ENCODE data around the gene NCMAP.
"Not testable (repeated sequence)": the region's sequence is repeated elsewhere in the genome, so short reads cannot be mapped to it uniquely, and the experiment has no call there.

NCMAP gene
- 0 to 2.3 (median 0) reads per million in 17 experiments for total RNA-seq

DNA sequence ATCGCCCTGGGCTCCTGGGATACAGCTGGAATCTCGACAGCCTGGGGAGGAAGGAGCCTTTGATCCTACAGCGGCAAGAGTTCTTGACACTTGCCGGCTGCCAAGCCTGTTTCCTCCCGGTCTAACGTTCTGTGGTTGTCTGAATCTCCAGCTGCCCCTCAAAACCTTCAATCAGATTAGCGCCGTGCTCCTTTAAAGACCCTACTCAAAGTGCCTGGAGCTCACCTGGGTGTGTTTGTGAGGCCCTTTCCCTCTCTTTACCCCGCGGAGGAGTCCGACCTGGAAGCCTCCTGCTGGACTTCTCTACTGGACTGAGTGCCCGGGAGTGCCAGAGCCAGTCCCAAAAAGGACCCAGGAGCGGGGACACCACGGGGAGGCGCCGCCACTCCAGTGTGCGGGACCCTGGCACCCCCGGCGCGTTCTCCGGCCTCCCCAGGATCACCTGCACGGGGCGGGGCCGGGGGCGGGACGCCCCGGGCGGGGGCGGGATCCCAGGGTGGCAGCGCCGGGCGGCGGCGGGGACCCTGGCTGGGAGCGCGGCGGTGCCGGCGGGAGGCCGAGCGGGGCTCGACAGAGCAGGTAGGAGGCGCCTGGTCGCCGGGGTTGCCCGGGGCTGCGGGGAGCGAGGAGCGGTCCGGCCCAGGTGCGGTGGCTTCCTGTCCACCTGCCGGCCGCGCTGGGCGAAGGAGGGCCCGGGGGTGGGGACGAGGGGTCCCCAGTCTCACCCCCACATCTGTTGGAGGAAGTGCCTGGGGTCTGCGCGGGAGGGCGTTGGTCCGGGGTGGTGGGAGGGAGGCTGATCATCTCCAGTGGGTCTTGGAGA is at the start of gene NCMAP:
Gene NCMAP, plus strand, starts transcription at position 497 of the 823 bp plus-strand sequence. CDS start 39,344 bp downstream, outside the sequence.
- DNase-seq = peak in 2 of 4 experiments; percentile 19 to 28

- DNase-seq = no peak
Observed at GRCh38 chr1:24506691-24507381, 49.1 kb upstream of the NCMAP start.

GRCh38 chr1:24507405-24507804 is 48.5 kb upstream of the NCMAP start:
- DNase-seq = no peak

- DNase-seq = no peak
Observed at GRCh38 chr1:24508911-24509310, 47.0 kb upstream of the NCMAP start.

GRCh38 chr1:24513706-24514105 is 42.2 kb upstream of the NCMAP start:
- no peak for DNase-seq

GRCh38 chr1:24514946-24515345 is 40.9 kb upstream of the NCMAP start:
- no peak for DNase-seq

- not testable (repeated sequence) for DNase-seq
Observed at GRCh38 chr1:24515671-24516209, 40.1 kb upstream of the NCMAP start.

DNA sequence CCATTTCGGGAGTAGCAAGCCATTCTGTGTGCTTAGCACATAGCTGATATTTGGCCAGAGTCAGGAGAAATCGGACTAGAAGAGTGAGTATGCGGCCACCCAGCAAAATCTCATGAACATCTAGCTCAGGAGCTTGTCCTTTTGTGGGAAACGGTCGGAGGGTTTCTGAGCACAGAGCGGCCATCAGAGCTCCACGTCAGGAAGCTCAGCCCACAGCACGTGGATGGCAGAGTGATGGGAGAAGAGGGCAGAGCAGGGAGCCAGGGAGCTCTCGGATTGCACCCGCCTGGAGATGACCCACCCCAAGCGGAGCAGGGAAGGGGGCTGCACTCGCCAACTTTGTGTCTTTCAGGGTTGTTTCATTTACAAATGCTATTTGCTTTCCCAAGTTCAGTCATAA is 39.4 kb upstream of the NCMAP start:
- no peak for DNase-seq

GRCh38 chr1:24517898-24518297 is 38.0 kb upstream of the NCMAP start:
- no peak for DNase-seq

- DNase-seq = not testable (repeated sequence)
Observed at GRCh38 chr1:24520282-24520681, 35.6 kb upstream of the NCMAP start.

GRCh38 chr1:24525606-24526005 is 30.3 kb upstream of the NCMAP start:
- DNase-seq = no peak

GRCh38 chr1:24526045-24526444 is 29.8 kb upstream of the NCMAP start:
- no peak for DNase-seq

DNA sequence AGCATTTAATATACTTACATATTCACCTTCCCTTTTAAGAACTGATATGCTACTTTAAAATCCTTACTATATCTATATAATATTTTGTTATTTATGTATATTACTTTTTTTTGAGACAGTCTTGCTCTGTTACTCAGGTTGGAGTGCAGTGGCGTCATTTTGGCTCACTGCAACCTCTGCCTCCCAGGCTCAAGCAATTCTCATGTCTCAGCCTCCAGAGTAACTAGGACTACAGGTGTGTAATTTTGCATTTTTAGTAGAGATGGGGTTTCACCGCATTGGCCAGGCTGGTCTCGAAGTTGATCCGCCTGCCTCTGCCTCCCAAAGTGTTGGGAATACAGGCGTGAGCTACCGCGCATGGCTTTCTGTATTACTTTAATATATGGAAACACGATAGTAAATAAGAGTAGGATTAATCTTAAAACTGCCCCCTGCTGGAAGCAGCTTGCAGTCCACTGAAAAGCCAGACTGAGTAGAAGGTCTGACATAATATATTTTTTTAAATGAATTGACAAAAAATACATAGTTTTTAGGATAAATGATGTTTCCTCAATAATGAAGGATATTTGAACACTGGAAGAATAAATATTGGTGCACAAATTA is 28.8 kb upstream of the NCMAP start:
- DNase-seq = peak; percentile 45 to 61 (median 50)

DNA sequence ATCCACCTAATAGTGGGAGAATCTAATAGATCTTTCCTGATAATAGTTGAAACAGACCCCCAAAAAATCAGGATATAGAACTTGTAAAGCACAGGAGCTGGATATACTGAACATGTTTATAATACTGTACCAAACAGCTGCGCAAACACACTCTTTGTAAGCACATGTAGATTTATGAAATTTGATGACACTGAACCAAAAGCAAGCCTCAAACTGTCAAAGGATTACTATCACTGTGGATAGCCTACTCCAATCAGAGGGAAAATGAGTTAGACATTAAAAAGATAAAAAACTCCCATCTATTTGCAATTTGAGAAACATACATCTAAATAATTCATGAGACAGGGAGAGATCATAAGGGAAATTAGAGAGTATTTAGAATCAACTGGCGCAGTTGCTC is 27.1 kb upstream of the NCMAP start:
- no peak for DNase-seq

DNA sequence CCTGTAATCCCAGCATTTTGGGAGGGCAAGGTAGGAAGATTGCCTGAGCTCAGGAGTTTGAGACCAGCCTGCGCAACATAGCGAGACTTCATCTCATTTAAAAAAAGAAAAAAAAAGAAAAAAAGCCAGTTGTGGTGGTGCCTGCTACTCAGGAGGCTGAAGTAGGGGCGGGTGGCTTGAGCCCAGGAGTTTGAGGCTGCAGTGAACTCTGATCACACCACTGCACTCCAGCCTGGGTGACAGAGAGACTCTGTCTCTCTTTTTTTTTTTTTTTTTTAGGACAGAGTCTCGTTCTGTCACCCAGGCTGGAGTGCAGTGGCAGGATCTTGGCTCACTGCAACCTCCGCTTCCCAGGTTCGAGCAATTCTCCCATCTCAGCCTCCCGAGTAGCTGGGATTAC is 26.6 kb upstream of the NCMAP start:
- not testable (repeated sequence) for DNase-seq

GRCh38 chr1:24535021-24535424 is 20.9 kb upstream of the NCMAP start:
- DNase-seq = peak; percentile 14 to 43 (median 32)

DNA sequence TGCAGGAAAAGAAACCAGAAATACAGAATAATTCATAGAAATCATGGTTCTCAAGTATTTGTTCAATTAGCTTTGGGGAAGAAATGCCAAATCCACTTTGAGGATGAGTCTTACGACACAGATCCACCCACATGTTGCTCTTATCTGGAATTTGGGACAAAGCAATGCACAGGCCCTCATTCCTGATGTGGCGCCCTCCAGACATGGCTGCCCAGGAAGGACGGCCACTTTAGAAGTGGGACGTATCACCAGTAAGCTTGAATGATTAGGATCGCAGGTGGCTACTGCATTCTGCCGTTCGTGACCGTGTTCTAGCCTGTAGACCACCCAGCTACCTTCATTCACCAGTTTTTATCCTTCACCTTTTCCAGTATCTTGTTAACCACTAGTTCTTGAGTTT is 20.1 kb upstream of the NCMAP start:
- DNase-seq = no peak

- peak; percentile 27 to 54 (median 34) for DNase-seq
Observed at GRCh38 chr1:24536391-24536840, 19.5 kb upstream of the NCMAP start.

DNA sequence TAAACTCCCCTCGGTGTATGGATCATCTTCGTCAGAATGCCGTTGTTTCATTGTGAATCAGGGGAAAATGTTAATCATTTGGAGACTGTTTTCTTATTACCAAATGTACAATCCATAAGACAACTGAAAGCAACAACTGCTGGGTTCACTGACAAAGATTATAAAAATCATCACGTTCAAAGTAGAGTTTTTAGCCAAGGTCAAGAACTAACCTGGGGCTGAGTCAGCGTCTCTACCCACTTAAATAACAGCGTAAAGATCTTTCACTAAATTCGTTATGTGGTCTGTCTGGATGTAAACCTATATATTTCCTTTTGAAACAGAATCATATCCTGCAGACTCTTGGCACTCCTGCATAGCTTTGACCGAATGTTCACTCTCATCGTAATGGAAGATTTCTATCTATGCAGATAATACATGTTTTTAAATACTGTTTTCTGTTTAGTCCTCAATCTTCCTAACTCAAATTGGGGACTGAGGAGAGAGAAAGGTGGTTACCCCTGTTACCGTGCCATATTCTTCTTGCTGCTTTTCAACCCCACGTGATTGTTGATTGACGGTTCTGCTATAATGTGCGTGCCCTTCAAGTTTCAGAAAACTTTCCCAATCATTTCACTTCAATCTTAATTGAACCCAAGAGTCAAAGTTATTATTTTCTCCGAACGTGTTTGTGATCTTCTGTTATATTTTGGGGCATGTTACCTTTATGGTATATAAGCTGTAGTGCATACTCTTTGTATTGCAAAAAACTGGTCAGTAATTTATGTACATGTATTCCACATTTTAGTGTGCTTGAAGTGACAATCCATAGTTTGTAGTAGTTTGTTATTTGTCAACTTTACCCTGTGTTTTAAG is 15.6 kb upstream of the NCMAP start:
- DNase-seq = no peak

DNA sequence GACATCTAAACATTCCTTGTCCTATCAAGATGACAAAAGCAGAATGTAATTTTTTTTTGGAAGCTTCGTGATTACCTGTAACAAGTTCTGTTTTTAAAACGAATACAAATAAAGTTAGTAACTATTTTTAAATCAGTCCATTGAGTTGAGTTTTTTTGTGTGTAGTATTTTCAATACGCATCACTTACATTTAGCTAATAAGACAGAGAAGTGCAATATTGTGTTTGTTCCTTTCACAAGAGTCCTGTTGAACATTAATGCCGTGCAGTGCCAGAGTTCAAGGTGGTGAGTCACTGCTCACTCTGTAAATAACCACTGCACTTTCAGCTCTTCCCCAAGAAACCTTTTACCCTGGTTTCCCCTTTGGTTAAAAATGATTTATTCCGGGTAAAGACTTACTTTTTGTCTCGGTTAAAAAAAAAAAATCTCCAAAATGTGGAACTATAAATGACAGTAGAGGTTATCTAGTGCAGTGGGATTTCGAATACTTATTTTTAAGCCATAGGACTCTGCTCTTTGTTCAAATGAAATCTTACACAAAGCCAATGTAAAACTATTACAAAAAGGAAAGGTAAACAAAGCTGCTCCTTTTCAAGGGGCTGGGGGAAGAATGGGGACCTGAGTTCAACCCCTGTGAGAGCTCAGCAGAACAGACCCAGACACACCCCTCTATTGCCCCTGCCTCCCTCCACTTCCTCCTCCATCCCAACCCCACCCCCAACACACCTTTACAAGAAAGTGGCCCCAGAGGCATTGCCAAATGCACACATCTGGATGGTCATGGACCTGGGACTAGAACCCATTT is 14.8 kb upstream of the NCMAP start:
- peak; percentile 47 to 81 (median 66) for DNase-seq

DNA sequence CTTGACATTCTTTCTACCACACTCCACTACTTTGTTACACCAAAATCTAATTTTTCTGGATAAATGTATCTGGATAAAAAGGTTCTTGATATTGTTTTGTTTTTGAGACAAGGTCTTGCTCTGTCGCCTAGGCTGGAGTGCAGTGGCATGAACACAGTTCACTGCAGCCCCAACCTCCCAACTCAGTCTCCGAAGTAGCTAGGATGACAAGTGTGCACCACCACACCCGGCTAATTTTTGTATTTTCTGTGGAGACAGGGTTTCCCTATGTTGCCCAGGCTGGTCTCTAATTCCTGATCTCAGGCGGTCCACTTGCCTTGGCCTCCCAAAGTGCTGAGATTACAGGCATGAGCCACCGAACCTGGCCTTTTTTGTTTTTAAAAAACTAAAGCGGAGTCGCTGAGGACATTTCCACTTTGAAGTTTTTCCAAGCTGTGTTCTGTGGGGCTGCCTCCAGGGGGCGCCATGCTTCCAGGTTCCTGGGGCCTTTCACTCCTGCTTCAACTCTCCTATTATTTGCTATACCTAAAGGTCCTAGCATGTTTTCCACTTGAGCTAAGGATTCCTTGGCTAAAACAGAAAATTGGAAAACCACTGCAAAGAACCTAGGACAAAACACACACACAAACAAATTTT is 14.1 kb upstream of the NCMAP start:
- peak; percentile 38 to 70 (median 48) for DNase-seq

All from suppressor macrophage (primary cell).